ENCODE measurements around the gene FOXO3B. TPM values are rescaled to one million over a fixed set of nuclear protein-coding genes. Genes with fewer than 3 reads are reported as not detected.

Gene FOXO3B
- total RNA-seq, 1 experiment from 2014 or later = 7.0 TPM

Other genes starting within 250 kb of the FOXO3B start
- not detected in 2 replicates for gene LGALS9C, start 205.5 kb downstream of the FOXO3B start, total RNA-seq (2022)
- not detected in 2 replicates for gene TBC1D28, start 37.9 kb downstream of the FOXO3B start, total RNA-seq (2022)
- 0.11 TPM in 1 of 2 replicates, not detected in the other for gene FBXW10, start 61.7 kb upstream of the FOXO3B start, total RNA-seq (2022)
- gene TVP23B, start 98.9 kb upstream of the FOXO3B start, total RNA-seq (2022) = 29.1 and 33.0 TPM in 2 replicates
- gene PRPSAP2, start 175.8 kb upstream of the FOXO3B start, total RNA-seq (2022) = 45.8 and 49.0 TPM in 2 replicates

Measured in Caco-2 (cell line).